Right lobe of liver (tissue), 4 donors: ENCODE measurements around the gene CCT3.

Experiments
- POLR2A ChIP-seq: fragments of 450-650 bp; IDR thresholded peaks from one replicate; pipeline ENCODE4 v1.6.1; 2017; ENCODE audit warnings: antibody characterized with exemption, mild to moderate bottlenecking
- TF ChIP-seq, protein P1 (sequence below), 4 donors: fragments of 200-600 bp in 3 of 4; fragments of 450-650 bp in 1 of 4; IDR thresholded peaks; one replicate each; pipeline versions ENCODE4 v1.5.1 to v1.8.0; 2016 to 2022; ENCODE audit warnings: antibody characterized with exemption in 4 of 4, mild to moderate bottlenecking in 2 of 4
- donor health status: DM: no; HTN: no; CAD: no.
- donor health status: DM: no; HTN: no; CAD: no.
- donor health status: DM: no; HTN: yes; CAD: no.

DNA sequence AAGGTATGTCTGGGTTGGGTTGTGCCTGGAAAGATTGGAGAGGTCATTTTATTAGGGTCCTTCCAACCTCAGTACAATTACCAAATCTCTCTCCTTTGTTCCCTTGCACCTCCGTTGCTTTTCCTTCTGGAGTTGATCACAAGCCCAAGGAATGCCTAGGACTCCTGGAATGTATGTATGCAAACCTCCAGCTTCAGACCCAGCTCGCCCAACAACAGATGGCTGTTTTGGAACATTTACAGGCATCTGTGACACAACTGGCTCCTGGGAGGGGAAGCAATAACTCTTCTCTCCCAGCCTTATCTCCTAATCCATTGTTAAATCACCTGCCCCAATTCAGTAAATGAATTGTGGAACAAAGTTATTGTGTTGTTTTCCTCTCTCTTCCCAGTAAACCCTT lies 8.5 kb upstream of the CCT3 start:
- TF ChIP-seq, protein P1, sequence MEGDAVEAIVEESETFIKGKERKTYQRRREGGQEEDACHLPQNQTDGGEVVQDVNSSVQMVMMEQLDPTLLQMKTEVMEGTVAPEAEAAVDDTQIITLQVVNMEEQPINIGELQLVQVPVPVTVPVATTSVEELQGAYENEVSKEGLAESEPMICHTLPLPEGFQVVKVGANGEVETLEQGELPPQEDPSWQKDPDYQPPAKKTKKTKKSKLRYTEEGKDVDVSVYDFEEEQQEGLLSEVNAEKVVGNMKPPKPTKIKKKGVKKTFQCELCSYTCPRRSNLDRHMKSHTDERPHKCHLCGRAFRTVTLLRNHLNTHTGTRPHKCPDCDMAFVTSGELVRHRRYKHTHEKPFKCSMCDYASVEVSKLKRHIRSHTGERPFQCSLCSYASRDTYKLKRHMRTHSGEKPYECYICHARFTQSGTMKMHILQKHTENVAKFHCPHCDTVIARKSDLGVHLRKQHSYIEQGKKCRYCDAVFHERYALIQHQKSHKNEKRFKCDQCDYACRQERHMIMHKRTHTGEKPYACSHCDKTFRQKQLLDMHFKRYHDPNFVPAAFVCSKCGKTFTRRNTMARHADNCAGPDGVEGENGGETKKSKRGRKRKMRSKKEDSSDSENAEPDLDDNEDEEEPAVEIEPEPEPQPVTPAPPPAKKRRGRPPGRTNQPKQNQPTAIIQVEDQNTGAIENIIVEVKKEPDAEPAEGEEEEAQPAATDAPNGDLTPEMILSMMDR (IDR thresholded peaks at IDR 0.05) = no peak
- TF ChIP-seq POLR2A = no peak
